Stimulated activated CD8-positive, alpha-beta memory T cell treated with anti-CD3 and anti-CD28 coated beads, Interleukin-7, amount 100 ng/mL, for 24 hours (primary cell): ENCODE results near the gene EPHA1.
"Not testable (repeated sequence)": the region's sequence is repeated elsewhere in the genome, so short reads cannot be mapped to it uniquely, and the experiment has no call there.

Source experiments
- DNase-seq: peaks from one replicate; pipeline ENCODE4 v3.0.0-alpha.2; 2020; ENCODE audit warnings: low read depth

EPHA1 gene

DNA sequence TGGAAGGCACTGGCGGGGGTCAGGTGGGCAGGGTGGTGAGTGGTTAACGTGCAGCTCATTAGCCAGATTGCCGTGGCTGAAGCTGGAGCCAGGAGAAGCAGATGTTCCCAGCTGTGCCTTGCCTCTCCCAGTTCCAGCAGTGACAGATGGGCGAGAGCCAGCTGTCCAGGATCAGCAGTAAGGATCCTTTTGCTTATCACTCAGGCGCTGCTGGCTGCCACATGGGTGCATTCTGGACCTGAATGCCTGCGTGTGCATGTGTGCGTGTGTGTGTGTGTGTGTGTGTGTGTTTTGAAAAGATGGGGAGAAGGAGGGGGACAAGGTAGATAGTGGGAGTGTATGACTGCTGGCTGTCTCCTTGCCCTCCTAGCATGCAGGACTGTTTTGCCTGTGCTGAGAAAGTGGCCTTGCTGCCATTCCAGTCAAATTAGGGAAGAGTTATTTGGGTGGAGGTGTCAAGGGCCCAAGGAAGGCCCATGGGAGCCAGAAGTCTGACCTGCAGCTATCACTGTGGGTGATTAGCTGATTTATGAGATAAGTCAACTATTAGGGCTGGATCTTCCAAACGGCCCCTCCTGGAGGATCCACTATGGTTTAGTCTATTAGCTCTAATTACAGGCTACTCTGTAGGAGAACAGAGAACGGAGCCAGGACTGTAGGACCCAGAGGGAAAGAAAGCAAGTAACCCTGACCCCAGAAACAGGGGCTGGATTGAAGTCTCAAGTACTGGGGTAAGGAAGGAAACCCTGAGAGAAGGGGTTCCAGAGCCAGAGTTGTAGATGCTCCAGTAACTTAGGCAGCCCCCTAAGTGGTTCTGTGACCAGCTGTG is 3.3 kb downstream of the EPHA1 start:
- DNase-seq = no peak

DNA sequence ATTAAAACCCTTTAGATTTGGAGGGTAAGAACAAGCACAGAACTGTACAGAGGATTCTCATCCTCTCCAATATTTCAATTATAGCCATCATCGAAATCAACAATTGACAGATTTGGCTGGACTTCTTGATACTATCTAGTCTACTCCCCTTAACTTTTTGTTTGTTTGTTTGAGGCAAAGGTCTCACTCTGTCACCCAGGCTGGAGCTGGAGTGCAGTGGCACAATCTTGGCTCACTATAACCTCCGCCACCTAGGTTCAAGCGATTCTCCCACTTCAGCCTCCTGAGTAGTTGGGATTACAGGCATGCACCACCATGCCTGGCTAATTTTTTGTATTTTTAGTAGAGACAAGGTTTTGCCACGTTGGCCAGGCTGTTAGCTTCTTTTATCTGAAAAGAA is 6.4 kb downstream of the EPHA1 start:
- DNase-seq = not testable (repeated sequence)

DNA sequence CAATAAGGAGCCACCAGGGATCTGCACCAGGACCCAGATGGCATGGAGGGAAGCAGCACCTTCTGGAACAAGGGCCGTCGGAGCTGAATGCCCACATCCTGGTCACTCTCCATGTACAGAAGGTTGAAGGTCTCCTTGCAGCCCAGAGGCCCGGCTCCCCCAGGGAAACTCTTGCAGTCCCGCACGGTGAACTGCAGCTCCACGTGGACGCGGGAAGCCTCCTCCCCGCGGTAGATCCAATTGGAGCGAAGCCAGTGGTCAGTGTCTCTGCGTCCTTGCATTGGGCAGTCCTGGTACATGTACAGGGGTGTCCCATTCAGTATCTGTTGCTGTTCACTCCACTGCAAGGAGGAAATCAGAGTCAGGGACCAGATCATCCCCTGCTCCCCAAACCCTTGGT is 7.4 kb downstream of the EPHA1 start:
- DNase-seq = no peak

DNA sequence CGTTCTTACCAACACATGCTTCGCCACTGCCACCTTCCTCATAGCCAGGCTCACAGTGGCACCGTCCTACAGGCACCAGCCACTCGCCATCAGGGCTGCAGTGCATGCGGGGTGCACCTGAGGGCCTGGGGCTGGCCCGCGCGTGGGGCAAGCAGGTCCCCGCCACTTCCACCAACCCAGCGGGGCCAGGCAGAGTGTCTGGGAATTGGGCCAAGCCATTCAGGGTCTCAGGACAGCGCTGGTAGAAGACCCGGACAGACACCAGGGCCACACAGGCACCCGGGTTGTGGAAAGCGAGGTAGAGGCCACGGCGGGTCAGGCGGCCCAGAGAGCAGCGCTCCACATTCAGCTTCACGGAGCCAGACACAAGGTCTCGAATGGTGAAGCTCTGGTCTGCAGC is 9.0 kb downstream of the EPHA1 start:
- DNase-seq = no peak

DNA sequence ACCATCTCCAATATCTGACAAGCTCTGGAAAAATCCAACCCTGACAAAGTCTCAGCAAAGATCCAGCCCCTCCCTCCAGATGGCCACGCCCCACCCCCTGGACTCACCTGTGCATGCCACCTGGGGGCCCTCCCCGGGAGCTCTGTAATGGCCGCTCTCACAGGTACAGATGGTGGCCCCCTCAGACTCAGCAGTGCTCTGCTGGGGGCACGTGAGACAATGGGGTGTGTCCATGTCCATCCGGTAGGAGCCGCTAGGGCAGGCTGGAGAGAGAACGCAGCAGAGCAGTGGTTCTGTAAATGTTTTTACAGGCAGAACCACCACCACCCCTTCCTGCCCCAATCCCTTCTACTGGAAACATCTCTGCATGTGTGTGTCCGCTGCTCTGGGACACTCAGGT is 9.5 kb downstream of the EPHA1 start:
- no peak for DNase-seq

DNA sequence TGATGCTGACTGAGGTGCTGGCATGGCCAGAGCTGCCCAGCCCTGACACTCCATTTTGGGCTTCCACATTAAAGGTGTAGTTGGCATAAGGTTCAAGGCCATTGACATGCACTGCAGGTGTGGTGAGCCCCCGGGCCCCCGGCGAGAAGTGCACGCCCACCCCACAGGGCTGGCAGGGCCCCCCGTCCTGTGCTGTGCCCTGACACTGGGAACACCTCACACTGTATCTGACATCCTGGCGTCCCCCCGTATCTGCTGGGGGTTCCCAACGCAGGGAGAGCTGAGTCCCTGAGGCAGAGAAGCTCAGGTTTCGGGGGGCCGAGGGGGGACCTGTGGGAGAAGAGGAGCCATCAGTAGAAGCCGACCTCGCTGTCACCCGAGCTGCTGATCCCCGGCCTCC is 10.0 kb downstream of the EPHA1 start:
- DNase-seq = no peak

DNA sequence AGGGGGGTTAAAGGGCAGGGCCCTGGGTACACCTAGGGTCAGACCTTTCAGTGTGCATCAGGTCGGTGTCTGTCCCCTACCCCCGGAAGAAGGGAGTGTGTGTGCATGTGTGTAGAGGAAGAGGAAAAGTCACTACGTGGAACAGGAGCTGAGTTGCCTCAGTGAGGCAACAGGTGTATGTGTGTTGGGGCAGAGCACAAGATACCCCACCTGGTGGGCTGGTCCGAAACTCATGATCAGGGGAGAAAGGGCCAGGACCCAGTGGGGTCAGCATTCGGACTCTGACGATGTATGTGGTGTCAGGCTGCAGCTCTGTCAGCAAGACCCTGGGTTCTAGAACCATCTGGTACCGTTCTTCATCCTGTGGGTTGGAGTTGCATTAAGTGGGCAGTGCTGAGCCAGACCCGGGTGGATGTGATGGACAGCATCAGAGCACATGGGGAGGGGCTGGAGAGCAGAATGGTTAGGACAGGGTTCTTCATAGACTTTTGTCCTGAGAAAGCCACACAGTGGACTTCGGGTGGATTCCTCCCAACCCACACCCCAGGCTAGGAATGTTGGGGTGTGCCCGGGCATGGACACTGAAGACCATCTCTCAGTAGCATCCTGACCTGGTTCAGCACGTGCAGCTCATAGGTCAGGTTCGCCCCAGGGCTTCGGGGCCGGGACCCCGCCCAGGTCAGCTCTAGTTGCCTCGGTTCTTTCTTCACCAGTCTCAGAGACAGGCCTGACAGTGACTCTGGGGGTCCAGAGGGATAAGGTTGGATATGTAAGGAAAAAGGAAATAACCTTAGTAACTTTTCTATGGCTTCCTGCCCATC is 10.7 kb downstream of the EPHA1 start:
- no peak for DNase-seq

DNA sequence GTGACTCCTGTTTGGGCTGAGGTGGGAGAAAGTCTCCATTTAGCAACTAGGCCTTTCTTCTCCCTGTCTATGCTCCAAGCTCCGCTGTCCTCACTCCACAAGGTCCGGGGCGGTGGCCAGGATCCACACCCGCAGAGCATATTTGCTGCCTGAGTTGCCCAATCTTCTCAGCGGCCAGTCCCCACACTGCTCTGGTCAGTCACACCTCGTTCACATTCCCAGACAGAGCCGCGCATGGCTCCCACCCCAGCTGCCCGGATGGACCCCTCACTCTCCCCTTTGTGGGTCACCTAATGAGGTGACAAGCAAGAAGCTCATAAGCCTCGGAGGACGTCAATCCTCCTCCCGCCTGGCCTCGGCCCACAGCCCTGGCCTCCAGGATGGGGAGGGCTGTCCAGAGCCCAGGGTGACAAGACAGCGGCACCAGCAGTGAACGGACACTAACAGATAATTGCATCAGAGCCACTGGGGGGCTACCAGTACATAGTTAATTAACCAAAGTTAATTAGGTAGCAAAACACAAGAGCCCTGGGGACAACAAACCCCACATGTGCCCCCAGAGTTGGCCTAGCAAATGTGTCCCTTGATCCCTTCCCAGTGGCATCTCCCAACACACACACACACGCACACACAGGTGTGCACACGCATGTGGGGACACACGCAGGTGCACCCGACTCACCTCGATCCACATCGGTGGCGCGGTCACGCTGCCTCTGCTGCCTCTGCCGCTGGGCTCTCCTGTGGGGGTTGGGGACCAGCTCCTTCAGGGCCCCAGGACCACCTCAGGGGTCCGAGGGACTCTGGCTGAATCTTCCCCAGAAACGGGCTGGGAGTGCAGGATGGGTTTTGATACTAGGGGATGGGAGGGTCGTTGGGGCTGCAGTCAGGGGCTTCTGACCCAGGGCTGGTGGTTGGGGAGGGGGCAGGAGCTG is 11.8 kb downstream of the EPHA1 start:
- DNase-seq = no peak

DNA sequence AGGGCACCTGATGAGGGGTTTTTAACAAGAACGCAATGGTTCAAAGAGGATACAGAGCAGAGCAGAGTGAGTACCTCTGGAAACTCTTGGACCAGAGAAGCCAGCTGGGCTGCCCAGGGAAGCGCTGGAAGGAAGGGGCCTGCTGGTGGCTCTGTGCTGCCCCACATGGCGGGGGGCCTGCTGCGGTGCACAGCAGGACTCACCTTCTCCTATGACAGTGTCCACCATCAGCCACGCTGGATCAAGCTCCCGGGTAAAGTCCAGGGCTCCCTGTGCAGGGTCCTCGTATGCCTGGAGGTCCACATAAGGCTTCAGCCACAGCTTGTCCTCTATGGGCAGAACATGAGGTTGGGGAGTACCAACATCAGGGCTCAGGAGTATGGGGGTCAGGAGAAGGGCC is 12.5 kb downstream of the EPHA1 start:
- no peak for DNase-seq

DNA sequence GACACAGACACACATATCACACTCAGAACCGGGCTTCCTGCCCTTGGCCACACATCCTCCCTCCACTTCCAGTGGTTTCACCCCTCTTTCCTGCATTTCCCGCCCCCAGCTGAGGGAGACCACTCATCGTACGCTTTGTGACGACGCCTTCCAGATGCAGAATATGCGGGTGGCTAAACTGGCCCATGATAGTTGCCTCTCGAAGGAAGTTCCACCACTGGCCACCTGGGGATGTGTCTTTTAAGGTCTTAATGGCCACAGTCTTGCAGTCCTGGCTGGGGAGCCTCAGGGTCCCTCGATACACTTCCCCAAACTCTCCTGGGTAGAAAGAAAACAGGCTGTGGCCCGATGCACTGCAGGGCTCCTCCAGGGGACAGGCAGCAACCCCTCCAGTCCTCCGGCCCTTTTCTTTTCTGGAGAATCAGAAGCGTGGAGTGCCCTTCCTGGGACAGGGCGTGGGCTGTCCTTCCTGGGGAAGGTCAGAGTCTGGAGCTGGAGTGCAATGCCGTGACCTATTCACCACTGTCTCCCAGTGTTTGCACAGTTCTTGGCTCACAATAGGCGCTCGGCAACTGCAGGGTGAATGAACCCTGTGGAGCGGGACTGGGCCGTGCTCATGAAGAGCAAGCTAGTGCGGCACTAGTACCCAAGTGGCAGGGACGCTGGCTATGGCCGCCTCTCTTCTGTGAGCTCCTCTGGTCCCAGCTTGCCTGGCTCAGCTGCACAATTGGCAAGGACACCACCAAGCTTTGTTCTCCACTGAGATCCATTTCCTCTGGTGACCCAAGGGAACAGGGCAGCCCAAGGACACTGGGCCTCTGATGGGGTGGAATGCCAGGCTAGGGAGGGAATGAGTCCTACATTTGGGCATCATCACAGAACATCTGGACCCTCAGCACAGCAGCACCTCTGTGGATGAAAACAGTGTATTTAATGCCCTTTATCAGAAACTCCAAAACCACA is 13.2 kb downstream of the EPHA1 start:
- DNase-seq = no peak

DNA sequence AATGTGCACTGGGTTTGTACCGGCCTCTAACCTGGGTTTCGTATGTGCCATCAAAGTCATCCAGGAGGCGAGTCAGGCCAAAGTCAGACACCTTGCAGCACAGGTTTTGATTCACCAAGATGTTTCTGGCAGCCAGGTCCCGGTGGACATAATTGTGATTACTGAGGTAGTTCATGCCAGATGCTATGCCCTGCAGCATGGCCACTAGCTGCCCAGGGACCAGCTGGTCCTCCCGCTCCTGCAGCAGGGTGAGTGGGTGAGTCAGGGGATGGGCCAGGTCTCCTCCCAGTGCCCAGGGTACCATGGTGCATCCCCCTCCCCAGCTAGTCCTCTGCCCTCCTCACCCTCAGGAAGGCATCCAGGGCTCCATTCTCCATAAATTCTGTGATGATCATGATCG is 13.9 kb downstream of the EPHA1 start:
- no peak for DNase-seq

DNA sequence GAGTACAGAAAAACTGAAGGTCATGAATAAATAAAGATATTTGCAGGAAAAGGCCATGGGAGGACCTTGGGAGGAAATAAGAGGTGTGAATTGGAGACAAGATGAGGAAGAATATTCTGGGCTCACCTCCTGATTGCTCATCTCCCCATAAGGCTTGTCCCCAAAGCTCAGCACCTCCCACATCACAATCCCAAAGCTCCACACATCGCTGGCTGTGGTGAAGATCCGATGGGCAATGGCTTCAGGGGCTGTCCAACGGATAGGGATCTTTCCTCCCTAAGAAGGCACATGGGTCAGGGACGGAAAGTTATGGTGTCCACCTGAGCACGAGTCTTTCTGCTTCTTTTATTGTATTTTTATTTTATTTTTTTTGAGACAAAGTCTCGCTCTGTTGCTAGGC is 14.6 kb downstream of the EPHA1 start:
- DNase-seq = no peak

DNA sequence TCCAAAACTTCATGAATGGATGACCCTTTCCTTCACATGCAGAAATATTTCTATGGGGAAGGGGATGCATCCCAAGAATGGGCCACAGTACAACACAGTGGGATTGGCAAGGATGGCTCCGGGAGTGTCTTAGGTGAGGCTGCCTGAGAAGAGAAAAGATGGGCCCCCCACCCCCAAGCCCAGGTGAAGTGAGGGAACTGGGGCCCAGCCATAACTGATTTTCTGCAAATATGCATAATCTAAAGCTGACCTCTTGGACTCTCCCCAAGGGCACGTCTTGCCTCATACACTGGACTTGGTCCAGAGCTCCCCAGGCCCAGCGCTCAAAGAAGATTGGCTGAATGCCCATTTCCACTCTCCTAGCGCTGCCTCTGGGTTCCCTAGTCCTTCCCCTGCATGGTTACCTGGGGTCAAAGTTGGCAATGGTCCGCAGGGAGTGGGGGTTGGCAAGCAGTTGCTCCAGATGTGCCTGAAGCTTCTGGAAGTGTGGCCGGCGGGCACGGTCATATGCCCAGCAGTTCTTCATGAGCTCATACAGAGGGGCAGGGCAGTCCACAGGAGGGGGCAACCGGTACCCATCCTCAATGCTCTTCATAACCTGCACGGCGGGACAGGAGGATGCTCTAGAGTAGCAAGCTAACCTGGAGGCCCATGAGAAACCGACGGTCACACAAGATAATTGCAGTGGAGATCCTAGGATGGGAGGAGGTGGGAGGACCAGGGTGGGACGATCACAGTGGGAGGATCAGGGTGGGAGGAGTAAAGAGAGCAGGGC is 15.2 kb downstream of the EPHA1 start:
- DNase-seq = no peak

DNA sequence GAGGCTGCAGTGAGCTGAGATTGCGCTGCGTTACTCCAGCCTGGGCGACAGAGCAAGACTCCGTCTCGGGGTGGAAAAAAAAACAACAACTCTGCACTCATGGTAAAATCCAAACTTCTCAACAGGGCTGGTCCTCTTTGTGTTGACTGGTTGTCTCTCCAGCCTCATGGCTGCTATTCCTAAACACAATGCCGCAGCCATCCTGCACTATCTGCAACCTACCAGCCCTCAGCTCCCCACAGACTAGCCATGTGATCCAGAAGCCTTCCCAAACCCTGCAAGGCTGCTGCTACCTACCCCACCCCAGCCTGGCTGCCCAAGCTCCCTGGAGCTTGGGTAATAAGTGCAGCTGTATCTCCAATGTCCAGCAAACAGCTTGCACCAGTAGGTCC is 15.8 kb downstream of the EPHA1 start:
- DNase-seq = no peak

DNA sequence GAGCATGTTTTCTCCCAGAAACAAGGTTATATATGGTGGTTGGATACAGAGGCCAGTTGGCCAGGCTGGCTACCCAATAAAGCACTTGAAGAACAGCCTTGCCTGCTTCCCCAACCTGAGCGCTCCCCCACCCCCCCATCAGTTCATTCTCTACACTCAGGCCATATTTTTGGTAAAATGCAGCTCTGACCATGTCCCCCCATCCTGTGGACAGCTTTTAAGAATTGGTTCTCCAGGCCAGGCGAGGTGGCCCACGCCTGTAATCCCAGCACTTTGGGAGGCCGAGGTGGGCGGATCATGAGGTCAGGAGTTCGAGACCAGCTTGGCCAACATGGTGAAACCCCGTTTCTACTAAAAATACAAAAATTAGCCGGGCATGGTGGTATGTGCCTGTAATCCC is 16.2 kb downstream of the EPHA1 start:
- not testable (repeated sequence) for DNase-seq

DNA sequence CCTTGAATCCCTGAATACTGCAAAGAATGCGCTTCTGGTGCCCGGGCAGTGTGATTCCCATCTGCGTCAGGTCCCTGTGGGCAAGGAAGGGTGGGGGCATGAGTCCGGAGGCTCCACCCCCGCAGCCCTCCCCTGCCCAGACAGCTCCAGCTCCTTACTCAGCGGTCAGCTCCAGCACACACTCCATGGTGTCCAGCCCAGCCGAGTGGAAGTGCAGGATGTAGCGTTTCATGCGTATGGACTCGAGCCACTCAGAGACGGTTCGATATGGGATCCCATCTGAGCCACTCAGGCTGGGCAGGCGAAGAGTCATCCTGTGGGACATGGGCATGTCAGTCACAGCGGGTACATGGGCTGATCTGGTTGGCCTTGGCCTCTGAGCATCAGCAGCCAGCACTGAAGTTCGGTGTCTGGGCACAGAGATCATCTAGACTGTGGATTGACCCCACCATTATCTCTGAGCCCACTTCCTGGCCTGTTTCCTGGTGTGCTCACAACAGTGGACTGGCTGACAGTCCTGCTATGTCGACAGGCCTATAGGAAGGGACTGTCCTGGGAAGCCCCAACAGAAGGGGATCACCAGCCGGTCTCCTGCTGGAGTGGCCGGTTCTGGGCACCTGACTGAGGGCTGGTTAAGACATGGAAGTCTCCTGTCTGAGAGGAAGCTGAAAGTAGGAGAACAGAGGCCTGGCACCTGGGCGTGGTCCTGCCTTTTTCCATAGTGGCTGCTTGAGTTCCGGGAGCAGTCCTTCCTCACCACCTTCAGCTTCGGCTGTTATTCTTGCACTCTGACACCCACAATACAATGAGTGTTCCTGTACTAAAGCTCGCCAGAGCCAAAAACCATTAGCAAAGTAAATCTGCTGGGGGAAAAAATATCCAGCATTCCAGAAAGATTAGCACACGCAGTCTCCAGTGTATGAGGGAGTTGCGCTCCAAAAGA is 16.9 kb downstream of the EPHA1 start:
- no peak for DNase-seq

DNA sequence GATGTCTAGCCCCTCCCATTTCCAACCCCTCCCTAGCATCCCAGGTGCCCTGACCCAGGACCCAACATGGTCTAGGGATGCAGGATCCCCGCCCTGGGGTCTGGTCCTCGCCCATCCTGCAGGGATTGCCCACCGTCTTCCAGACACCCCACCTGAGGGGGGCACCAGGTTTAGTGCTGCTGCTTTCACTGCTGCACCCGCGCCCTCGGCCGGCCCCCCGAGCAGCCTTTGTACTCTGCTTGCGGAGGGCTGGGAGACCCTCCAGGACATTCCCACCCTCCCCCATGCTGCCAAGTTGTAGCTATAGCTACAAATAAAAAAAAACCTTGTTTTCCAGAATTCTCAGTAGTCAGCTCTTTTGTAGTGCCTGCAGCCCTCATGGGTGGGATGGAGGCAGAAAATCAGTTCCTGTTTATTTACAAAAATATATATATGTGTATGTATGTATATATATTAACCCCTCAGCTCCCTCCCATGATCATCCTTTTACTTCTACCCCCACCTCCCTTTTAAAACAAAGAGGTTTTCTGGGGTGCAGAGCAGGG is 17.8 kb downstream of the EPHA1 start:
- DNase-seq = no peak

DNA sequence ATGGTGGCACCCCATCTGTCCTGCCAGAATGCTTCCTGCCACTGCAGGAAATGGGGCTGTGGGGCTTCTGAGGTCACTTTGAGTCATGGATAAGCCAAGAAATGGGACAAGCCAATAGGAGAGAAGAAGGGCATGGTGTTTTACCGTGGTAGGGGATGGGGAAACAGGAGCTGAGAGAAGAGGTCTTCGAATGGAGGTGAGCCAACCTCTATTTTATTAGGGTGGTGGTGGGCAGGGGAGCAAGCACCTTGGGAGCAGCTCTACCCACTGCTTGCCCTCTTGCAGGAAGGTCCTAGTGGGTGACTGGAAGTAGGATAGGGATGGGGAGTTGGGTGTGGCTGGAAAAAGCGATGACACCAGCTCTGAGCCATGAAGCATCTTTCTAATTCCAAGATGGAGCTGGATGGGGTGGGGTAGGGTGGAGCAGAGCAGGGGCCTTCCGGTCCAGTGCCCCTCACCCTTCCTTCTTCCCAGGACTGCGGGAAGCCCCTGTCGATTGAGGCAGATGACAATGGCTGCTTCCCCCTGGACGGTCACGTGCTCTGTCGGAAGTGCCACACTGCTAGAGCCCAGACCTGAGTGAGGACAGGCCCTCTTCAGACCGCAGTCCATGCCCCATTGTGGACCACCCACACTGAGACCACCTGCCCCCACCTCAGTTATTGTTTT is 18.4 kb downstream of the EPHA1 start:
- no peak for DNase-seq
